ENCODE measurements around the gene NFE2L1.
"Not testable (repeated sequence)": the region's sequence is repeated elsewhere in the genome, so short reads cannot be mapped to it uniquely, and the experiment has no call there.

Gene NFE2L1

GRCh38 chr17:48047741-48048383, at the start of gene NFE2L1:
TSS of gene NFE2L1 (plus strand) at chr17:48048359. CDS start at chr17:48051119, 2,760 bp downstream.
- H3K4me1 Mint-ChIP-seq (ENCODE audit: low read depth) = peaks cover 52% of the 10 kb centered on the region
- no peaks in the 10 kb centered on the region for H3K9me3 Mint-ChIP-seq (ENCODE audit: low read depth)
- H3K27ac Mint-ChIP-seq = peak within 1 kb of the TSS; percentile 100
- no peaks in the 10 kb centered on the region for H3K27me3 Mint-ChIP-seq
- H3K36me3 Mint-ChIP-seq = peaks cover 7% of the 10 kb centered on the region
- peak within 1 kb of the TSS; percentile 98 for H3K4me3 Mint-ChIP-seq

DNA sequence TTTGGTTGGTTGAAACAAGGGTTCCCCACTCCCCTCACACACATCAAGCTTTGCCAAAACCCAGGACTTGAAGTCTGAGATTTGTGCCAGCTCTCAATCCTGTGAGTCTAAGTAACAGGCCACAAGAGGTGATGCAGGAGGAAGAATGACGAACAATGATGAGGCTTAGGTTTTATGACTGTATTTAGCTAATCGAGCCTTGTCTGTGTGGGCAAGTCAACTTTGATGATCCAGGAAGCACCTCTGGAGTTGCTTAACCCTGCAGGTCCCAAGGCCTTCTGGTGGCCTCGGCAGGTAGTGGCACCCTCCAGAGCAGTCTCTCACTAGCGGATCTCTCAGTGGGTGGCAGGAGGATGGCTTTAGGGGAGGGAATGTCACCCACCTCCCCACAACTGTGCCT, 48.6 kb upstream of the NFE2L1 start:
- no peak overlapping the region for H3K4me3 Mint-ChIP-seq
- H3K9me3 Mint-ChIP-seq (ENCODE audit: low read depth) = no peaks in the 10 kb centered on the region
- H3K4me1 Mint-ChIP-seq (ENCODE audit: low read depth) = no peaks in the 10 kb centered on the region
- H3K27ac Mint-ChIP-seq = peak overlapping the region; percentile 46
- H3K27me3 Mint-ChIP-seq = peaks cover 2% of the 10 kb centered on the region
- H3K36me3 Mint-ChIP-seq = no peaks in the 10 kb centered on the region

GRCh38 chr17:48001197-48001596, 47.0 kb upstream of the NFE2L1 start:
- Mint-ChIP-seq H3K36me3 (no peaks in the 10 kb centered on the region), H3K4me3 (no peak overlapping the region), H3K27ac (no peak overlapping the region)

DNA sequence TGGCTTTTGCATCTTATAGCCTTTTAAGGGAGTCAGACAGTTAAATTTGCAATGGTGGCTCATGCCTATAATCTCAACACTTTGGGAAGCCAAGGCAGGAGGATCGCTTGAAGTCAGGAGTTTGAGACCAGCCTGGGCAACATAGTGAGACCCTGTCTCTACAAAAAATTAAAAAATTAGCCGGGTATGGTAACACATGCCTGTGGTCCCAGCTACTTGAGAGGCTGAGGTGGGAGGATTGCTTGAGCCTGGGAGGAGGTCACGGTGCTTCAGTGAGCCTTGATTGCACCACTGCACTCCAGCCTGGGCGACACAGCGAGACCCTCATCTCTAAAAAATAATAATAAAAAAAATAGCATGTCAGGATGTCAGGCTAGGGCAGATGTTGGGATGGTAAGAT, 46.5 kb upstream of the NFE2L1 start:
- H3K4me1 Mint-ChIP-seq (ENCODE audit: low read depth); H3K27me3 Mint-ChIP-seq; H3K36me3 Mint-ChIP-seq; H3K9me3 Mint-ChIP-seq (ENCODE audit: low read depth); H3K4me3 Mint-ChIP-seq; H3K27ac Mint-ChIP-seq: not testable (repeated sequence)

More at GRCh38 chr17:48001197-48001596, 47.0 kb upstream of the NFE2L1 start:
- H3K9me3 Mint-ChIP-seq (ENCODE audit: low read depth) = no peaks in the 10 kb centered on the region
- H3K27me3 Mint-ChIP-seq = peaks cover 2% of the 10 kb centered on the region
- H3K4me1 Mint-ChIP-seq (ENCODE audit: low read depth) = no peaks in the 10 kb centered on the region

GRCh38 chr17:48002266-48002915, 45.8 kb upstream of the NFE2L1 start:
- no peak overlapping the region for H3K4me3 Mint-ChIP-seq
- H3K27ac Mint-ChIP-seq = no peak overlapping the region
- no peaks in the 10 kb centered on the region for H3K36me3 Mint-ChIP-seq
- no peaks in the 10 kb centered on the region for H3K4me1 Mint-ChIP-seq (ENCODE audit: low read depth)
- H3K9me3 Mint-ChIP-seq (ENCODE audit: low read depth) = no peaks in the 10 kb centered on the region
- H3K27me3 Mint-ChIP-seq = peaks cover 7% of the 10 kb centered on the region

- H3K4me3 Mint-ChIP-seq = no peak overlapping the region
- H3K4me1 Mint-ChIP-seq (ENCODE audit: low read depth) = no peaks in the 10 kb centered on the region
- H3K36me3 Mint-ChIP-seq = no peaks in the 10 kb centered on the region
- H3K27me3 Mint-ChIP-seq = peaks cover 7% of the 10 kb centered on the region
- H3K27ac Mint-ChIP-seq = peak overlapping the region; percentile 1
- H3K9me3 Mint-ChIP-seq (ENCODE audit: low read depth) = no peaks in the 10 kb centered on the region
Observed at GRCh38 chr17:48002916-48003416, 45.2 kb upstream of the NFE2L1 start.

GRCh38 chr17:48003417-48004151, 44.6 kb upstream of the NFE2L1 start:
- no peaks in the 10 kb centered on the region for H3K36me3 Mint-ChIP-seq

DNA sequence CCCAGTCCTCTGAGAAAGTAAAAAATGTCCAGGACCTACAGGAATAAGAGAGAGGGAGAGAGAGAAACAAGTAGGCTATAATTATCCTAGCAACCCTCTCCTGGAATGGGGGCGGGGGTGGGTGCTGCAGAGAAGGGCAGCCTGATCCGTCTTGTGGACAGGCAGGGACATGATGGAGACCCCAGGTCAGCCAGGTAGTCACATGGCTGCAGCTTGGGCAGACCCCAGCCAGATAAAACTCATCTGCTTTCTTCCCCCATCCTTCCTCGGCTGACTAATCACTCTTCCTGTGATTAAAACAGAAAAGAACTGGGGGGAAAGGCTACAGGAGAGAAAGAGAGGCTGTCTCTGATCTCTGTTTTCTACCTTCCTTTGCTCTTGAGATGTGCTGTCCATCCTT, 43.2 kb upstream of the NFE2L1 start:
- H3K27me3 Mint-ChIP-seq = peaks cover 7% of the 10 kb centered on the region
- no peaks in the 10 kb centered on the region for H3K9me3 Mint-ChIP-seq (ENCODE audit: low read depth)
- no peak overlapping the region for H3K4me3 Mint-ChIP-seq
- H3K36me3 Mint-ChIP-seq = no peaks in the 10 kb centered on the region
- H3K27ac Mint-ChIP-seq = no peak overlapping the region
- H3K4me1 Mint-ChIP-seq (ENCODE audit: low read depth) = no peaks in the 10 kb centered on the region

More at GRCh38 chr17:48003417-48004151, 44.6 kb upstream of the NFE2L1 start:
- Mint-ChIP-seq H3K27me3 (peaks cover 7% of the 10 kb centered on the region), H3K27ac (no peak overlapping the region), H3K9me3 (ENCODE audit: low read depth) (no peaks in the 10 kb centered on the region), H3K4me3 (no peak overlapping the region), H3K4me1 (ENCODE audit: low read depth) (no peaks in the 10 kb centered on the region)

GRCh38 chr17:48006936-48007709, 41.0 kb upstream of the NFE2L1 start:
- H3K9me3 Mint-ChIP-seq (ENCODE audit: low read depth) = no peaks in the 10 kb centered on the region
- H3K4me1 Mint-ChIP-seq (ENCODE audit: low read depth) = peaks cover 8% of the 10 kb centered on the region
- H3K4me3 Mint-ChIP-seq = no peak overlapping the region
- H3K27me3 Mint-ChIP-seq = peaks cover 18% of the 10 kb centered on the region
- H3K27ac Mint-ChIP-seq = no peak overlapping the region
- H3K36me3 Mint-ChIP-seq = no peaks in the 10 kb centered on the region

- Mint-ChIP-seq H3K9me3 (ENCODE audit: low read depth) (no peaks in the 10 kb centered on the region), H3K36me3 (no peaks in the 10 kb centered on the region), H3K27ac (no peak overlapping the region), H3K4me1 (ENCODE audit: low read depth) (peaks cover 10% of the 10 kb centered on the region), H3K27me3 (peaks cover 32% of the 10 kb centered on the region), H3K4me3 (no peak overlapping the region)
Observed at GRCh38 chr17:48010193-48010592, 38.0 kb upstream of the NFE2L1 start.

DNA sequence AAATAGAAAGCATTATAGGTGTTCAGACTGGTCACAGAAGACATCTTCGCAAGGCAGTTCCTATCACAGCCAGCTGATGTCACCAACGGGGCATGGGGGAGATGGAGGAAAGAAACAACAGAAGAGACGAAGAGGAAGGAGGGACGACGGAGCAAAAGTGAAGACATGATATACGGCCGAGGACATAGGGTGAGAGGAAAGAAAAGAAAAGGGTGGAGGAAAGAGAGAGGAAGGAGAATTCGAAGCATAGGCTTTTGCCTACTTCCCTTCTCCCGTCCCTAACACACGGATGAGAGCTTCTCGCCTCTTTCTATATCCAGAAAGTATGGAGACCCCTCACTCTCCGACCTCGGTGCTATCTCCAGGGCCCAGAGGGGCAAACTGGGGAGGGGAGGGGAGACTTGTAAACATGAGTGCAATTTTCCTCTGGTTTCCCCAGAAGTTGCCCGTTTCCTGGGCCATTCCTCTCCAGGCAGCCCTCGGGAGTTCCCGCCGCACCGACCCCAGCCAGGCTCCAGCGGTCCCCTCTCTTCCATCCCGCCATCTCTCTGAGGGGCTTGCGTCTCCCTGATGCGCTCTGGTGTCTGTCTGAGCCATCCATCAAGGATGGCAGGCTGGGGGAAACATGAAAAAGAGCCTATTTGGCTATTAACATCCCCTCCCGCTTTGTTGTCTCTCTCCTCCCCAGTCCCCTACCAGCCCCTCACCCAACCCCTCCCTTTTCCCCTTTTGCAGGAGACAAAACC, 36.6 kb upstream of the NFE2L1 start:
- Mint-ChIP-seq H3K9me3 (ENCODE audit: low read depth) (no peaks in the 10 kb centered on the region), H3K27ac (no peak overlapping the region), H3K36me3 (no peaks in the 10 kb centered on the region), H3K27me3 (peaks cover 31% of the 10 kb centered on the region), H3K4me3 (peak overlapping the region; percentile 87), H3K4me1 (ENCODE audit: low read depth) (peaks cover 10% of the 10 kb centered on the region)

DNA sequence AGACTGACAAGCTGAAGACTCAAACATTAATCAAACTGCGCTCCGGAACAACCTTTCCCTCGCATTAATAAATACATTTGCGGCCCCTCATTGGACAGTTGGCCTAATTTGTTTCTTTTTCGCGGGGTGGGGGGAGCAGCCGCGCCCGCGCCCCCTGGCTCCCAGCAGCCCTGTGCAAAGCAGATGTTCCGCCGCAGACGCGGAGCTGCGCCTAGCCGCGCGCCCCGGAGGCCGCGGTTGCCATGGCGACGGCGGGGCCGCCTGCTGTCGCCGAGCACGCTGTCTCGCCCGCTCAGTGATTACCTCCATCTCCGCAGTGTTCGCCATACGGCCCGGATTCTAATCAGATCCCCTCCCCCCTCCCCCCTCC, 36.0 kb upstream of the NFE2L1 start:
- Mint-ChIP-seq H3K36me3 (no peaks in the 10 kb centered on the region), H3K27me3 (peaks cover 28% of the 10 kb centered on the region), H3K4me3 (peak overlapping the region; percentile 87)

DNA sequence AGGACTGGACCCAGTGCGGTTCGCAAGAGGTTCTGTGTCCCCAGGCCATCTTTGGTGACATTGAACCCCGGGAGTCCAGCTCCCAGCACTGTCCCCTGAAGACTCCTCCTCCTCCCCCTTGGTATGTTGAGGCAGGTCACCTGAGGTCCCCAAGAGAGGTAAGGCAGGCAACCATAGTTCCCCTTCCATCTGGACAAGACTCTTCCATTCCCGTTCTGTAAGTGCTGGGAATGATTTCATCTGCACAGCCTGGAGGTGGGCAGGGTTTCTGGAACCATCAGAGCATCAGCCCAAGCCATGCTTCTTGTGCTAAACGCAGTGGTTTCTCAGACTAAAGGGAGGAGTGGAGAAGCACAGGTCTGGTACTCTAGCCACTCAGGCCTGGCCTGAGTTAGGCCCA, 35.5 kb upstream of the NFE2L1 start:
- H3K27ac Mint-ChIP-seq = no peak overlapping the region
- peaks cover 26% of the 10 kb centered on the region for H3K27me3 Mint-ChIP-seq

More for the DNA sequence above, 36.0 kb upstream of the NFE2L1 start:
- Mint-ChIP-seq H3K9me3 (ENCODE audit: low read depth) (no peaks in the 10 kb centered on the region), H3K27ac (no peak overlapping the region), H3K4me1 (ENCODE audit: low read depth) (peaks cover 10% of the 10 kb centered on the region)

More for the DNA sequence above, 35.5 kb upstream of the NFE2L1 start:
- Mint-ChIP-seq H3K9me3 (ENCODE audit: low read depth) (no peaks in the 10 kb centered on the region), H3K36me3 (no peaks in the 10 kb centered on the region), H3K4me3 (peak overlapping the region; percentile 78), H3K4me1 (ENCODE audit: low read depth) (peaks cover 12% of the 10 kb centered on the region)
